Stimulated activated CD4-positive, alpha-beta T cell treated with anti-CD3 and anti-CD28 coated beads, TNF-alpha, amount 100 ng/mL, for 24 hours (primary cell): ENCODE data around the gene KCNA2.
A peak's percentile ranks its signal among the peaks of the same experiment; 100 is the strongest.

Experiments used
- DNase-seq, 3 experiments: peaks; one replicate each; pipeline ENCODE4 v3.0.0-alpha.2; 2020; ENCODE audit warnings: low read depth in 3 of 3

KCNA2 gene

DNA sequence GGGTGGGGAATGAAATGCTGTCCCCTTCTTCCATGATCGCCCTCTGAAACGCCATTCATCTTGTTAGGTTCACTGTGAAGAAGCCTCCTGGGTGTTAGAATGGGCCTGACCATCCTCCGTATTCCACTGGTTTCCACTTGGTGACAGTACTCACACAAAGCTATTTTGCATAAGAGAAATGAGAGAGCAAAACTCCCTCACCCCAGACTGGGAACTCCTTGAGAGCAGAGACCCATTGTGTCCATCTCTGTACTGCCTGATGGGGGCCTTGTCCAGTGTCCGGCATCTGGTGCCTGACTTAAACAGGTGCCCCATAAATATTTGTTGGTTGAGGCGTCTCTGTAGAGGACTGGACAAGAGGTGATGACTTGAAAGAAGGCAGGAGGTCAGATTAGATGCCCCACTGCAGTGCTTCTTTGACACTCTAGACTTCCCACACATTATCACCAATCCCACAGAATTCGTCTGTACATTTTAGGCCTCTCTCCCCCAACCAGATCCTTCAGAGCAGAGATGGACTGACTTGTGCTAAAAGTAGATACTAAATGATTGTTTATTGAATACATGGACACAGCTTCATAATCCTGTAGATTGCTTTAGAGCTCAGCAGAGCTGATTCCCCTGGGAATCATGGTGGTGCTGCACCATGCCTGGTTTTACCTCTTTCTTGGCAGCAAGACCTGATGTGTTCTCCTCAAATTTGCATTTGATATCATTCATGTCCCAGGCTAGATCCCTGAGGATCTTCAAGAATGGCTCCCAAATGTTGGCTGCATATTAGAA, 22.4 kb upstream of the KCNA2 start:
- DNase-seq: no peak

DNA sequence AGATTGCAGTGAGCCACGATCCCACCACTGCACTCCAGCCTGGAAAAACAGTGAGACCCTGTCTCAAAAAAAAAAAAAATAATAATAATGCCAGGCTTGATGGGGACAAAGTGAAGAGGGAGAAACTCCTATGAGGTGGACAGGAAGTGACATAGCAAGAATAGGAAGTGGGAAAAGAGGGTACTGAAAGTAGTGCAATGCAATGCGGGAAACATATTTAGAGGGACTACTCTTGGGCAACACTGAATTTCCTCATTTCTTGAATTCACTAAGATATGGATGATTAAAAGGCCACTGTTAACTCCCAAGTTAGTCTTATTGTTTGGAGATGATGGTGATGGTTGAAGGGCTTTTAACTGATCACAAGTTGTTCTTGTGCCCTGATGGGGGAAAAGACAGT, 21.6 kb upstream of the KCNA2 start:
- no peak for DNase-seq

DNA sequence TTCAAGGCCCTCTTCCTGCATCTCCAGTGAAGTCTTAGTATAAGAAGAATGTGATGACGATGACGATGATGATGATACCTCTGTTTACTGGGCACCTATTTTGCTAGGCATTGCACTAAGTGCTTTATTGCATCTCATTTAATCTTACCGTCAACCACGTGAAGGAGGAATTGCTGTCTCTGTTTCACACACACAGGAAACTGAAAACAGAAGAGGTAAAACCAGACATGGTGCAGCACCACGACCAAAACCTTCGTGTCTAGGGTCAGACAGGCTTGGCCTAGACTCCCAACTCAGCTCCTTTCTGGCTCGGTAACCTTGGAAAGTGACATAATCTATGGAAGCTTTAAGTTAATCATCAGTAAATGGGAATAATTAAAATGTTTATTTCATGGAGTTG, 20.7 kb upstream of the KCNA2 start:
- DNase-seq: no peak

DNA sequence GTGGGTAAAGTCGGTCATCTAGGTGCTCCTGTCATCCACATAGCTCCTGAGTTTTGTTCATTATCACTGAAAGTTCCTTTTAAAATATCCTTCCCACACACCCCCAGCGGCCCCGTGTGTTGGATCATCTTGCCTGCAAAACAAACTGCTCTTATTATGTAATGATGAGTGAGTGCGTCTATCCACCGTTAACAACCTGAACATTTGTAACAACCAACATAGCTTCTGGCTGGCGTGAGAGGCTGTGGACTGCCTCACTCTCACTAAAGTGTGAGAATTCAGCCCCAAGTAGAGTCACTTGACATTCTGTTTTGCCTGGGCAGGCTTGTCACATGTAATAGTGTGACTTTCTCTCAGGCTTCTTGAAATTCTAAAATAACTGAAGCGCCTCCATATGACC, 14.5 kb upstream of the KCNA2 start:
- DNase-seq: no peak

DNA sequence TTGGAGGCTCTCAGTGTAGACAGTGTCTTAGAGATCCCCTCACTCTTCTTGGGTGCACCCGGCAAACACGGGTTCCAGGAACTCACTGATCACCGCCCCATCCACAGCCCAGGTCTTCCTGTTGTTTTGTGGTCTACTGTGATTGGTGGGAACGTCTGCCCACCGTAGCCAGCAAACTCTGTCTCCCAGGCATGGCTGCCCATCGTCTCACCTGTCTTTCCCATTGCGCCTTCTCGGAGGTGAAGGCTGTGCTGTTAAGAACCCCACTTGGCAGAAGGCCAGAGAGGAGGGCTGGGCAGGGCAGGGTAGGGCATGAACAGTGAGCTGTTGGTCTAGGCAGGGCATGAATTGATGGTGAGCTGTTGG, 14.1 kb upstream of the KCNA2 start:
- DNase-seq: no peak

DNA sequence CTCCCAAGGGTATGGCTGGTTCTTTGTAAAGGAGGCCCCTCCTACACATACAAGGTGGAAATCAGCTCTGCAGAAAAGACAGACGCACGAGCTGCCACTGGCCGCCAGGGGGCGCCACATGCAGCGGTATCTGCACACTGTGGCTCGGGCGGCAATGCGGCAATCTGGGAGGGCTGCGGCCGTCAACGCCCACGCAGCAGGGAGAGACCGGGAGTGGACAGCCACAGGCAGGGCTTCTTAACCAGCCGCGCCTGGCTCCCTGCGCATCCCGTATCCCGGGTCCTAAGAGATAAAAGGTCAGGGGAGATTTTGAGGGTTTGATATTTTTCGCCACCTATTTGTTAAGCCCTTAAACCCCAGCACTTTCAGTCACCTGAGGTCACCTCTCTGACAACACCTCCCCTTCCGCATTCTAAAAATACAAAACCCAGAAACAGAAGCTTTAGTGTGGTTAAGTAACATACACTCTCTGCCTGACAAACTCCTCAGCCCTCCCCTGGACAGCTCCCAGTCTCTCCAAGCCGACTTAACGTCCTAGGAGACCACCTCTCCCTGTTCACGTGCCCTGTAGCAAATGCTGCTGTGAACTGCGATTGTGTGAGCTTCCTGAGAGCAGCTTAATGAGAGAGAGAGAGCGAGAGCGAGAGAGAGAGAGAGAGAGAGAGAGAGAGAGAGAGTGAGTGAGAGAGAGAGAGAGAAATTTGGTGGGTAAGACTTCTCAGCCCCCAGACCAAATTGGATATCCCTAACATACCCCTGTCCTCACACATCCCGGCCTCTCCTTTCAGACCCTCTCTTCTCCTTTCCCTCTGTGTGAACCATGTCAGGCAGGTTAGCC, 13.5 kb upstream of the KCNA2 start:
- DNase-seq: peak; percentile 76 to 85 (median 81)

DNA sequence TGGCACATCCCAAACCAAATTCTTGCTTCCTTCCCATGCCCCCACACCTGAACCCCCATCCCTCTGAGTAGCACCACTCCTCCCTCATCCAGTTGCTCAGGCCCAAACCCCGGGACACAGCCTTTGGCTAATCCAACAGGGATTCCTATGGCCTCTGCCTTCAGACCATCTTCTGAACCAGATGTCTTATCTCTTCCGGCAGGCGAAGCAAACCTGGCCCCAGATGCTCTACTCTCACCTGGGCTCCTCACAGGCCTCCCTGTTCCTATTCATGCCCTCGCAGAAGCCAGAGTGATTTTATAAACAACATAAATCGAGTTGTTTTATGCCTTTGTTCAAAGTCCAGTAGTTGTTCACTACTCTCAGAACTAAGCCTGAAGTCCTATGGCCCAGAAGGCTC, 12.5 kb upstream of the KCNA2 start:
- DNase-seq: no peak

DNA sequence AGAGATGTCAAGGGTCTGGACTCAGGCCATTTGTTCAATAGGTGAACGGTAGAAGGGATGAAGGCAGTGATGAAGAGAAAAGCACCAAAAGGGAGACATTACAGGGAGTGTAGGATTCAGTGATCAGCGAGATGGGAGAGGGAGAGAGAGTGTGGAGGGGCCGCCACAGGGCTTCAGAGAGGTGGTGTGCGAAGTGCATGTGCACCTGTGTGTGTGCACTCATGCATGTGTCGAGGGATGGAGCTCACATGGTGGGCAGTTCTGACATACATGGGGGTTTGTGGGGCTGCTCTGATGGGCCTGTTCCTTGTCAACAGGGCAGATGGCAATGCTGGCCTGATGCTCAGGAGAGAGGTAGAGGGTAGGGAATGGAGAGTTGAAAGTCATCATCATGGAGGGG, 11.4 kb upstream of the KCNA2 start:
- no peak for DNase-seq

DNA sequence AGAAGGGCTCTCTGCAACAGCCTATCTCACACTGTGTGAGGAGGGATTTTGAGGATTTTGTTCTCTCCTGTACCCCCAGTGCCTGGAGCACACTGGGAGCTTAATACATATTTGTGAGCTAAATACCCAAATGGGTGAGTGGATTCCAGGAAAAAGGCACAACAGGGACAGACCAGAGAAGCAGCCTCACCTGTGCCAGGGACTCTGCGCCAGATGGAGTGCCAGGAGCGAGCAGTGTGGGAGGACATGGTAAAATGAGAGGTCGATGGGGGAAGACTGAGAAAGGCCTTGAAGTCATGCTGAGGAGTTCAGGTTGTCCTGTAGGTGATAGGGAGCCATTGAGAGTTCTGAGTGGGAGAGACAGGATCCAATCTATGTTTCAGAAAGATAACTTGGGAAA, 11.0 kb upstream of the KCNA2 start:
- DNase-seq: no peak

DNA sequence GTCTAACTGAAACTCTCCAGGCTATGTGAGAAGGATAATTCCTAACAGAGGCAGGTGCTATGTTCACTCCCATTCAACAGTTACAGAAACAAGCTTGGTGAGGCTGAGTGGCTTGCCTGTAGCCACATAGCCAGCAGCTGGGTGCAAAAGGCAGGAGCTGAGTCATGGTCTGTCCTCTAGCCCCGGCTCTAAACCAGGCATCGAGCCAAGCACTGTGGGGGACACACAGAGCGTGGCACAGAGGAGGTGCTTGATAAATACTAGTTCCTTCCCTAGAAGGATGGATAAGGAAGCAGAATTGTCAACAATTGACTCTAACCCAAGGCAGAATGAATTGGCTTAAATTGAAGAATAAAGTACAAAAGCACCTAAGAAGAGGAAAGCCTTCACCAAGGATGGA, 10.4 kb upstream of the KCNA2 start:
- DNase-seq: no peak

DNA sequence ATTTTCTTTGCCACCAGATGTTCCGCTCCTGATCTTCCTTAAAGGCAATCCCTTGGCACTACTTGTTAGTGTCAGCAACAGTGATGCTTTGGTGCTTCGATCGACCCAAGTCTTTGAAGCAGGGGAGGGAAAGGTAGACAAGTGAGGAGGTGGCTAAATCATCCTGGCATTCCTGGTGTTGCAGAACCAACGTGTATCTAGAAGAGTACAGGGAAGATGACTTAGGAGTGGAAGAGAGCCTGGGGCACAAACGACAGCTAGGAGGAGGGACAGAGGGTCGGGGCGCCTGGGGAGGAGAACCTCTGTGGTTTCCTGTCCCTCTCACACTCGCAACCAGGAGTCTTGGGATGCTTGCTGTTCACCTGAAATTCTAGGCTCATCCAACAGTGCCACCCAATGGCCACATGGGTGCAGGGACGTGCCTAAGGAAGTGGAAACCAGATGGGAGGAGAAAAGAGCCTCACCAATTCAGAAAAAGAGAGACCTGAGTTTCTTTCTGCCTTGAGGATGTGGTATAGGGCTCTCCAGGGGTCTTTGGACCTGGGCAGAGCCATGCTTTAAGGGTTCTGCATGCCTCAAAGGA, 9.5 kb upstream of the KCNA2 start:
- DNase-seq: peak in 2 of 3 experiments; percentile 28 to 60

DNA sequence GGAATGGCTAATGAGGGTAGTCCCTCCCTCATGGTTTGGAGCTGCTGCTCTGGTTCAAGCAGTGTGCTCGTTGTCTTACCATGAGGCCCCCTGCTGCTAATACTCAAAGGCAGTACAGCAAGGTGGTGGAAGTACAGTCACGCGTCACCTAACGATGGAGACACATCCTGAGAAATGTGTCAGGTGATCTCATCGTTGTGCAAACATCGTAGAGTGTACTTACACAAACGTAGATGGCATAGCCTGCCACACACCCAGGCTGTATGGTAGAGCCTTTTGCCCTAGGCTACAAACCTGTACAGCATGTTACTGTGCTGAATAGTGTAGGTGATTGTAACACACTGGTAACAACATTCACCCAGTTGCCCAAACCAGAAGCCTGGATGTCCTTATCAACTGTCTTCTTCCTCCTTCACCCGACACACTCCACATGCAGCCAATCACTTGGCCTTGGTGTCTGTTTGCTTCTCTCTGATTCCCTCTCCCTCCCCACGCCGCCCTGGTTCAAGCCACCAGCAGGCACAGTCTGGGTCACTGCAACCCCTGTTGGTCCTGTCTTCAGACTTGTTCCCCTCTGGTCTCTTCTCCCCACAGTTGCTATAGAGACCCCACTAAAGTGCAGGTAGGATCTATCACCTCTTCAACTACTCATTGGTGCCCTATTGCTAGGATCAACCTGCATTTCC, 6.0 kb upstream of the KCNA2 start:
- DNase-seq: no peak

DNA sequence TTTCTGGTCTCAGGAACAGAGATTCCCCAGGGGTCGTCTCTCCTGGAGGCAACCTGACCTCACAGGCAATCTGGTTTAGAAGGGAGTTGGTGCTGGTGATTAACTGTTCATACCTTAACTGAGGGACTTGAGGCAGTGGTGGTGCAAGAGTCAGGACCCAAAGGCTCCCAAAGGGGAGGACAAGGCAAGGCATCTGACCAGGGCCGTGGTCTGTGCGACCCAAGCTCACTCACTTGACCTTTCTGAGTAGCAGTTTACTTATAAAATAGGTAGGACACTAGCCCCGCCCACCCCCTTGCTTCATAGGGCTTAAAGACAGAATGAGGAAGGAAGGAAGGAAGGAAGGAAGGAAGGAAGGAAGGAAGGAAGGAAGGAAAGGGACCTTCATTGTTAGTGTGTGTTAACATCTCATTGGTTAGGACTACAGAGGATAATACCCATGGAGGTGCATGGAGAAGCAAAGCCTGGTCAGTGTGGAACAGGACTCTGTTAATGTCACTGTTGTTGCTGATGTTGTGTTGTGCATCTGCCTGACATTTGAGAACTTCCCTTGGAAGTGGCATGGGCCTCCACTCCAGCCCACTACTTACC, 4.6 kb upstream of the KCNA2 start:
- DNase-seq: no peak

DNA sequence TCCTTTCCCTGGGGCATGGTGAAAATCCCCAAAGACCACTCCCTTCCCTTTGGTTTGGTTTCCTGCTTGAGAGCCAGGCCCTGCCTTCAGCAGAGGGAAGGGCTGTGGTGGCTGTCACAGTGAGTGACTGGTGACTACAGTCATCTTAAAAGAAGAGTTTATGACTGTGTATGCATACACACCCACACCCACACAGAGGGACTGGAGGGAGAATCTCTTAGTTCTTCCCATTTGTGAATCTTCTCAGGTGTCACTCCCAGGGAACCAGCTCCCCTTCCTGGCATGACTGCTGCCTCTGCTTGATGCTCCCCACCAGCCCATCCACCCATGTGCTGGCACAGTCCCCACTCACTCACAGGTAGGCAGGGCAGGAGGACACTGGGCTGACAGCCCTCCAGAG, 3.9 kb upstream of the KCNA2 start:
- no peak for DNase-seq

DNA sequence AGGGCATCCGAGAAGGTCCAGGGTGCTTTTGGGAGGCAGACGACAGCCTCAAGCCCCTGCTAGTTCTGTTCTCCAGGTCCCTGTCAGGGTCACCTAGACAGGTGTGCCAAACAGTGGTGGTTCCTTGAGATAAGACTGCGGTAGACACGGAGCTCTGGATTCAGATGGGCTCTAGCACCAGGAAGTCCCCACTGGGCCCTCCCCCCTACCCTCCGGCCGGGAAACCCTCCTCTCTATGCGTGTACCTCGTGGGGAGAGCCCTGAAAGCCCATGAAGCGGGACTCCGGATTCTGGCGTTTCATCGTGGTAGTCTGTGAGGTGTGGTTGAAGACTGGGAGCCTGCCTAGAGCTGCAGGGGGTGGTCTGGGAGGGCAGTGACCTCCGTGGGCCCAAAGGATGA, 2.1 kb upstream of the KCNA2 start:
- no peak for DNase-seq

DNA sequence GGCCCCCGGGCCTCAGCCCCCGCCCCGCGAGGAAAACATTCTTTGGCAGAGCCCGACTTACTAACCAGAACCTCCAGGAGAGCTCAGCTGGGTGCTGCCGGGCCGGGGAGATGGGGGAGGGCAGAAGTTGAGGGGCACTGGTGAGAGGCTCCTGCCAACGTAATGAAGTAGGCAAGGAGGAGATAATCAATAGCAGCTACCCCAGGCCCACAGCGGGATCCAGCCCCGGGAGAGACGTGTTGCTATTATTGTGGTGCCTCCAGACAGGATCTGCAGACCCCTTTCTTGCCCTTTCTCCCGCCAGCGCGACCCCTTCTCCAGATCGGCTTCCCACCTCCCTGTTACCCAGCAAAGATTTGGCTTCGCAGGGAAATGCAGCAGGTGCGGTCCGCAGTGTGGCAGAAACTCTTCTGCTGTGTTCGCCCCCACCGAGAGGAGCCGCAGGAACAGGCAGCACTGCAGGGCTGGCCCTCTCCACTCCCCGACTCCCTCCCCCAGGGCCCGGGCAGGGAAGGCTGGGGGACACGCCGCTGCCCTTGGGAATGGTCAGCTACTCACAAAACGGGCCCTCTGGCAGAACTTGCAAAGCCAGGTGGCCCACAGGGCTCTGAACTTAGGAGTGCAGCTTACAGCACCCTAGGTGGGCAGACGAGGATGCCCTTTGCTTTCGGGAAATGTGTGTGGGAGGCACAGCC, 1.5 kb upstream of the KCNA2 start:
- no peak for DNase-seq

DNA sequence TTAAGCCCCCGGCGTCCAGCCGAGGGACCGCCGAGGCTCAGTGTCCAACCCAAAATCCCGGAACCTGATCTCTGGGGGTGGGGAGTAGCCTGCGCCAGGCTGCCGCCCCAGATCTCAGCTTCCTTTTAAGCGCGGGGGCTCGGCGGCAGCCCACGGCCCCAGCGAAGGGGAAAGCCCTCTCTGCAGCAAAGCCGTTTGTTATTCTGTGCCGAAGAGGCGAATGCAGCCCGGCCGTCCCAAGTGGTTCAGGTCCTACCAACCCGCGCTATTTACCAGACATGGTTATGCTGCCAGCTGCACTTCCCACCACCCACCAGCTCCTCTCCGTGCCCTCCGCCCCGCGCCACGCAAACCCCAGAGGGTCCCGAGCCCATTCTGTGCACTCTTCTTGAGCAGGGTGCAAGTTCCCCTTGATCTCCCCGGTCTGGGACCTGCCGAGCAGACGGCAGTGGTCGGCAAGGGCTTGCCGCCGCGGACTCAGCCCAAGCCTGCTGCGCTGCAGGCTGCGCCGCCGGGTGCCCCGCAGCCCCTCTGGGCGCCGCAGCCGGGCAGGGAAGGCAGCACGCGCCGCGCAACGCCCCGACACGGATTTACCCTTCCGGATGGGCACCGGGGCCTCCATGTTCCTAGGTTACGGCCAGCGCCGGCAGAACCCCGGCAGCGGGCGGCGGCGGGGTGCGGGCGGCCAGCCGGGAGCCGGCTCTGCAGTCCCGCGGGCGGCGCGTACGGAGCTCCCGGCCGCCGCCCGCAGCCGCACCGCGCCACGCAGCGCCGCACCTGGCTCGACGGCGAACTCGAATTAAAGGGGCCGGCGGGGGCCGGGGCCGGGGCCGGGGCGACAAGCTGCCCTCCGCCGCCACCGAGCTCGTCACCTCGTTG, 738 bp upstream of the KCNA2 start:
- no peak for DNase-seq

DNA sequence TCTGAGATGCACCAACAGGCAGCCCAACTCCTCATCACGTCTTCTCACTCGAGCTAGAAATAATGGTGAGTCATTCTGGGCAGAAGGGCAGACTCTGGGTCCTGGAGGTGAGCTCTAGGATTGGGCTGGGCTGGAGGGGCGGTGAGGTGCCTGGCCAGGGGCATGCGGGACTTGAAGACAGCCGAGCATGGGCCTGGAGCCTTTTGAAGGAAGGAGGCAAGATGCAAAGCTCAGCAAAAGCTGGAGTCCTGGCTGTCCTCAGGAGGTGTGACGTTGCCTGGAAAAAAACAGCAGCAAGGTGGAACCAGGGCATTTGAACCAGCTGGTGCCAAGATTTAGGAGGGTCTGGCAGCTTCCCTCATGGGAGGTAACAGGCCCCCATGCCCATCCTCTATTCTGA, 712 bp downstream of the KCNA2 start:
- no peak for DNase-seq

DNA sequence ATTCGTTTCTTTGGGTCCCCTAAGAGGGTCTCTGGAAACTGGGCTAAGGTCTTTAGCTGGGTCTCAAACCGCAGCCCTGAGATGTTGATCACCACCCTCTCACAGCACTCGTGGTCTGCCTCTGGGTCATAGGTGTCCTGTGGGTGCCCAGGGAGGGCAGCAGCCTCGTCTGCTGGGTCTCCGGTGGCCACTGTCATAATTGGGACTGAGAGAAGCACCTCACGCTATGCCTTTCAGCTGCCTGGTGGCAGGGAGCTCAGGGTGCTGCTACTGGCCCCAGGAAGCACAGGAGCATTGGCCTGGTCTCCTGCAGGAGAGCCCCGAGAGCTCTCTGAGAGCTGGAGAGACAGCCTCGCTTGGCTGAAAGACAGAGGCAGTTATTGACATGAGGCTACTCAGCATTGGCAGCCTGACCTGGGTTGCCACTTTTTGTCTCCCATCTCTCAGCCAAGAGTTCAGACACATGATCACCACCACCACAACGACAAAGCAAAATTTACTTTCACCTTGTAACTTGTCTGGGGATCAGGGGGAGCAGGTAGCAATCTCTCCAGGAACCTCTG, 1.5 kb downstream of the KCNA2 start:
- no peak for DNase-seq

DNA sequence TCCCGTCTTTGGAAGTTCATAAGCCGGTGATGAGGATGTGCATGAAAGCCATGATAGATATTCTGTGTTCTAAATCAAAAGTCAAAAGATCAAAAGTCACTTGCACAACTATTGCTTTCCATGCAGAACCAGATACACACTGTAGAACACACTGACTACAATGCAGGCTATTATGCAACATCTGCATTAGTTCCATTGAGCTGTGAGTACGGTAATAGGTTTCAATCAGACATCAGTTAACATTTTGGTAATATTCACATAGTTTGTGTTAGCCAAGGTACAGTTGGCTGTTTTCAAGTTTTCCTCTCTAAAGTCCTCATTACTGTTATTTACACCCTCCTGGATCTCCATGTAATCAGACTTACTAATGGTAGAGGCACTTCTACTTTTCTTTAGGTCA, 3.1 kb downstream of the KCNA2 start:
- no peak for DNase-seq
